ENCODE measurements around the gene DNAJB6.

DNA sequence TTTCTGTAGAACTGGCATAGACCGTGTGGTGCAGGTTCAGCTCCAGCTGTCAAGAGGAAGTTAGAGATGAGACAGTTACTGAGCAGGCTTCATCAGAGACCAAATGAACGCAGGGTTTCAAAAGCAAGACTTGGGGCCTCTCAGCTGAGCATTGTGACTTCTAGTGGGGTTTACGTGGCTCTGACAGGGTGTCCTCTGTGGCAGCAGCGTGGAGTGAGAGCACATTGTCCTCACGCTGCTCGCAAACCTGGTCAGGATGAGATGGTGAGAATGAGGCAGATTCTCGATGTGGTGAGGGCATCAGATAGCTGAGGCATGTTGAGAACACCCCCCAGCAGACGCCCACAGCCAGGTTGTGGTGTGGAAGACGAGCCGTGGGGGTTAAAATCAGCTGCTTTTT, 126.0 kb downstream of the DNAJB6 start:
- TF ChIP-seq, protein P1, sequence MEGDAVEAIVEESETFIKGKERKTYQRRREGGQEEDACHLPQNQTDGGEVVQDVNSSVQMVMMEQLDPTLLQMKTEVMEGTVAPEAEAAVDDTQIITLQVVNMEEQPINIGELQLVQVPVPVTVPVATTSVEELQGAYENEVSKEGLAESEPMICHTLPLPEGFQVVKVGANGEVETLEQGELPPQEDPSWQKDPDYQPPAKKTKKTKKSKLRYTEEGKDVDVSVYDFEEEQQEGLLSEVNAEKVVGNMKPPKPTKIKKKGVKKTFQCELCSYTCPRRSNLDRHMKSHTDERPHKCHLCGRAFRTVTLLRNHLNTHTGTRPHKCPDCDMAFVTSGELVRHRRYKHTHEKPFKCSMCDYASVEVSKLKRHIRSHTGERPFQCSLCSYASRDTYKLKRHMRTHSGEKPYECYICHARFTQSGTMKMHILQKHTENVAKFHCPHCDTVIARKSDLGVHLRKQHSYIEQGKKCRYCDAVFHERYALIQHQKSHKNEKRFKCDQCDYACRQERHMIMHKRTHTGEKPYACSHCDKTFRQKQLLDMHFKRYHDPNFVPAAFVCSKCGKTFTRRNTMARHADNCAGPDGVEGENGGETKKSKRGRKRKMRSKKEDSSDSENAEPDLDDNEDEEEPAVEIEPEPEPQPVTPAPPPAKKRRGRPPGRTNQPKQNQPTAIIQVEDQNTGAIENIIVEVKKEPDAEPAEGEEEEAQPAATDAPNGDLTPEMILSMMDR (IDR thresholded peaks at IDR 0.05): no peak
- no peak for TF ChIP-seq POLR2AphosphoS5 (IDR thresholded peaks at IDR 0.05; ENCODE audit: insufficient read depth in 1 of 2, low read depth in 1 of 2)

Data from vagina (tissue), 2 donors.